Prostate gland (tissue), 2 donors: ENCODE data around the gene FOXE3.
A peak's percentile ranks its signal among the peaks of the same experiment; 100 is the strongest.

Source experiments
- CTCF ChIP-seq, 4 experiments: fragments of 200-600 bp in 2 of 4; fragments of 450-650 bp in 2 of 4; sonication (generic) in 2 of 4; IDR thresholded peaks; 1 replicate in 3 of 4; 2 replicates in 1 of 4; pipeline ENCODE4 v1.5.1; 2016 to 2019; ENCODE audit warnings: antibody characterized with exemption in 4 of 4, mild to moderate bottlenecking in 2 of 4, moderate library complexity in 2 of 4
- POLR2A ChIP-seq: fragments of 450-650 bp; IDR thresholded peaks from one replicate; pipeline ENCODE4 v1.6.1; 2016; ENCODE audit warnings: antibody characterized with exemption, mild to moderate bottlenecking

GRCh38 chr1:47434051-47434842 is 18.2 kb downstream of the FOXE3 start:
- TF ChIP-seq POLR2A (no peak), CTCF (IDR thresholded peaks at IDR 0.05) (peak in 1 of 4 experiments; percentile 6)
